Osteocyte (in vitro differentiated cells): ENCODE results near the gene RSPH1. TPM values are rescaled to one million over a fixed set of nuclear protein-coding genes. Genes with fewer than 3 reads are reported as not detected.

Experiments
- DNase-seq: peaks from one replicate; pipeline ENCODE4 v3.0.0; 2021; ENCODE audit warnings: mixed read lengths; ENCODE audit not compliant: unreplicated experiment; ENCODE audit errors: extremely low spot score
- H3K27ac Mint-ChIP-seq: one replicate; pipeline ENCODE4 v1.8.0; 2021; ENCODE audit warnings: mild to moderate bottlenecking, mixed read lengths; ENCODE audit not compliant: unreplicated experiment
- H3K27me3 Mint-ChIP-seq: one replicate; pipeline ENCODE4 v1.8.0; 2021; ENCODE audit warnings: mixed read lengths; ENCODE audit not compliant: unreplicated experiment
- H3K36me3 Mint-ChIP-seq: one replicate; pipeline ENCODE4 v1.8.0; 2021; ENCODE audit warnings: mixed read lengths; ENCODE audit not compliant: unreplicated experiment
- H3K4me1 Mint-ChIP-seq: one replicate; pipeline ENCODE4 v1.8.0; 2021; ENCODE audit warnings: mixed read lengths; ENCODE audit not compliant: unreplicated experiment
- H3K4me3 Mint-ChIP-seq: one replicate; pipeline ENCODE4 v1.8.0; 2021; ENCODE audit warnings: mild to moderate bottlenecking, moderate library complexity, mixed read lengths; ENCODE audit not compliant: unreplicated experiment
- H3K9me3 Mint-ChIP-seq: one replicate; pipeline ENCODE4 v1.8.0; 2021; ENCODE audit warnings: mixed read lengths; ENCODE audit not compliant: unreplicated experiment
- long read RNA-seq: library from polyadenylated mRNA; unstranded; transcript quantifications from one replicate; pipeline ENCODE4 v2.0.0, GENCODE V29; 2021
- total RNA-seq: library from RNA; stranded (reverse); gene quantifications from 2 replicates; pipeline ENCODE4 v1.2.1, GENCODE V29; 2021
- TF ChIP-seq, protein P1 (sequence below): fragments of 200-600 bp; sonication (generic); IDR thresholded peaks from 2 replicates; pipeline ENCODE4 v1.5.0; 2021; ENCODE audit warnings: antibody characterized with exemption, mild to moderate bottlenecking, moderate library complexity

Gene RSPH1
- 0.19 and 0.34 TPM in 2 replicates for total RNA-seq
- long read RNA-seq, result 0 reads

DNA sequence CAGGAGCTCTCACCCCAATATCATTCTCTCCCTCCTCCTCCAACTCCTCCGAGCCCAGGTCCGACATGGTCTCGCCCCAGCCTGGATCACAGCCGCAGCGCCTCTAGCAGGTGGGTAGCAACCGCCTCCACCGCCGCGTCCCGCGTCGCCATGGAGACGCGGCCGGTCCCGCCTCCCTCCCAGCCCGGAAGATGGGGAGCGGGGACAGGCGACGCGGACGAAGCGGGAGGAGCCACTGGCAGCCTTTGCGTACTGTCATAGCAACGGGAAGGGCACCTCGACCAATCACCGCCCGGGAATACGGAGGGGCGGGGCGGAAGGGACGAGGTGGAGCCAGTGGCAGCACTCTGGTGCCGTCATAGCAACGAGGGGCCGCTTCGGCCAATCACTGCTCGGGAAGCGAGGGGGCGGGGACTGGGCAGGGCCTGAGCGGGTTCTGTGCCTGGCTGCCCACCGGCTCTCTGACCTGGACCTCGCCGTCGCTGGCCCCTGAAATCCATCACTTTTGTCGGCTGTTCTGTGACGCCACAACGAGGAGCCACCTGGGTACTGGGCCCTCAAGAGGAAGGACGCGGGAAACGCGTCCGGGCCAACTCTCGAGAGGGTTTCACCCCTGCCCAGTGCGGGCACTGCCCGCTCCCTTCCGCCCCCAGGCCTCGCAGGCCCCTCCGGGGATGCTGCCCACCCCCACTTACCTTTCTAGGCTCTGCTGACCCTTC lies at the start of gene RSPH1:
Gene RSPH1, minus strand, starts transcription at position 105 of the 719 bp plus-strand sequence. Its CDS starts 38 bp downstream, at position 67.
- Mint-ChIP-seq H3K4me3 (peak within 1 kb of the TSS; percentile 95), H3K4me1 (peaks cover 13% of the 10 kb centered on the region), H3K27me3 (peaks cover 15% of the 10 kb centered on the region), H3K36me3 (no peaks in the 10 kb centered on the region), H3K27ac (peak within 1 kb of the TSS; percentile 87), H3K9me3 (no peaks in the 10 kb centered on the region)
- TF ChIP-seq, protein P1, sequence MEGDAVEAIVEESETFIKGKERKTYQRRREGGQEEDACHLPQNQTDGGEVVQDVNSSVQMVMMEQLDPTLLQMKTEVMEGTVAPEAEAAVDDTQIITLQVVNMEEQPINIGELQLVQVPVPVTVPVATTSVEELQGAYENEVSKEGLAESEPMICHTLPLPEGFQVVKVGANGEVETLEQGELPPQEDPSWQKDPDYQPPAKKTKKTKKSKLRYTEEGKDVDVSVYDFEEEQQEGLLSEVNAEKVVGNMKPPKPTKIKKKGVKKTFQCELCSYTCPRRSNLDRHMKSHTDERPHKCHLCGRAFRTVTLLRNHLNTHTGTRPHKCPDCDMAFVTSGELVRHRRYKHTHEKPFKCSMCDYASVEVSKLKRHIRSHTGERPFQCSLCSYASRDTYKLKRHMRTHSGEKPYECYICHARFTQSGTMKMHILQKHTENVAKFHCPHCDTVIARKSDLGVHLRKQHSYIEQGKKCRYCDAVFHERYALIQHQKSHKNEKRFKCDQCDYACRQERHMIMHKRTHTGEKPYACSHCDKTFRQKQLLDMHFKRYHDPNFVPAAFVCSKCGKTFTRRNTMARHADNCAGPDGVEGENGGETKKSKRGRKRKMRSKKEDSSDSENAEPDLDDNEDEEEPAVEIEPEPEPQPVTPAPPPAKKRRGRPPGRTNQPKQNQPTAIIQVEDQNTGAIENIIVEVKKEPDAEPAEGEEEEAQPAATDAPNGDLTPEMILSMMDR, result no peak
- DNase-seq, result peak; percentile 100

DNA sequence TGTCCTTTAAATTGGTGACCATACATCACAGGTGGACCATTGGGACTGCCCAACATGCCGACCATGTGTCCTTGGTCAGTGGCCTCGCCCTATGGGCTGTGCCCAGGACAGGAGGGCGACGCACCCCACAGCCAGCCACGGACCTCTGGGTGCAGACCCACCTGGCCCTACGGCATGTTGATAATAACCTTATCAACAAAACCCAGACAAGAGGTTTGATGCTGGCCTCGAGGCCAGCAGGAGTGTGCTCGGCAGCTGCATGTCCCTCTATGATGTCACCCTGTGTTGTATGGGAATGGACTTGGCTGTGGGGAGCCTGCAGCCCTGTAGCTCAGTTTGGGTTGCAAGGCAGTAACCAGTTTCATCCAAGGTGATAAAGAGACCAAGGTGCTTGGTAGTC lies 49.7 kb upstream of the RSPH1 start:
- no peaks in the 10 kb centered on the region for H3K9me3 Mint-ChIP-seq
- H3K36me3 Mint-ChIP-seq, result peaks cover 24% of the 10 kb centered on the region
- TF ChIP-seq, protein P1, result no peak
- no peak for DNase-seq
- no peaks in the 10 kb centered on the region for H3K27me3 Mint-ChIP-seq
- no peak overlapping the region for H3K27ac Mint-ChIP-seq
- no peak overlapping the region for H3K4me3 Mint-ChIP-seq
- H3K4me1 Mint-ChIP-seq, result peaks cover 7% of the 10 kb centered on the region

DNA sequence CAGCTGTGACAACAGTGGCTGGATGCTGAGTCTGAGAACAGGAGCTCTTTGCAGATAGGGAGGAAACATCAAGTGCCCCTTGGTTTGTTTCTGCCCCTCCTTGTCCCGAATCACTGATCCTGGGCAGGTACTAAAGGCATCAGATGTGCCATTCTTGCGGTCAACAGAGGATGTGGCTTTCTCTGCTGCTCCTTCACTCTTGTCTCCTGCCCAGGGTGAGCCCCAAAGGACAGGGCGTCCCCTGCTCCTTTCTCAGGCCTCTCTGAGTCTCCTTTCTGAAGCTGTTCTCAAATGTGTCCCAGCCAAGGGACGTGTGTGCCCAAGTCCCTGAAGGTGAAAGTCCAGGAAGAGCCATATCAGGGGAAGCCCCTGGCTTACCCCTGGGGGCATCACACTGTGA lies 49.3 kb upstream of the RSPH1 start:
- no peak overlapping the region for H3K4me3 Mint-ChIP-seq
- TF ChIP-seq, protein P1, result no peak
- DNase-seq, result no peak
- peaks cover 7% of the 10 kb centered on the region for H3K4me1 Mint-ChIP-seq
- H3K27ac Mint-ChIP-seq, result no peak overlapping the region
- no peaks in the 10 kb centered on the region for H3K9me3 Mint-ChIP-seq
- peaks cover 24% of the 10 kb centered on the region for H3K36me3 Mint-ChIP-seq
- no peaks in the 10 kb centered on the region for H3K27me3 Mint-ChIP-seq

DNA sequence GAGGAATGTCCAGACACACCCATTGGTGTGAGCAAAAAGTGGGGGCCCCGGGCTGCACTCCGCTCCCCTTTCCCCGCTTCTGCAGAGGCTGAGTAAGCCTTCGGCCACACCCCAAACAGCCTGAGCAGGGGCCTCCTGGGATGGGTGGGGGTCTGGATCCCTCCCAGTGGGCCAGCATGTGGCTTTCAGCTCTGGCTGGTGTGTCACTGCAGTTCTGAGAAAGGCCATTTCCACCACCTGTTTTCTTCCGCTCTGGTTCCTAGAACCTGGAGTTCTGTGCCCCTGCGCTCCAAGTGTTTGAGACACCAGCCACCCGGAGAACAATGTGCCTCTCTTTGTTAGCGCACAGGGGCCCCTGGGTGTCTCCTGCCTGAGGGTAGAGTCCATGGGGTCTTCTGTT lies 48.5 kb upstream of the RSPH1 start:
- Mint-ChIP-seq H3K36me3 (peaks cover 24% of the 10 kb centered on the region), H3K27ac (no peak overlapping the region), H3K9me3 (no peaks in the 10 kb centered on the region), H3K4me3 (no peak overlapping the region), H3K27me3 (no peaks in the 10 kb centered on the region), H3K4me1 (peaks cover 7% of the 10 kb centered on the region)
- TF ChIP-seq, protein P1, result no peak
- DNase-seq, result no peak

DNA sequence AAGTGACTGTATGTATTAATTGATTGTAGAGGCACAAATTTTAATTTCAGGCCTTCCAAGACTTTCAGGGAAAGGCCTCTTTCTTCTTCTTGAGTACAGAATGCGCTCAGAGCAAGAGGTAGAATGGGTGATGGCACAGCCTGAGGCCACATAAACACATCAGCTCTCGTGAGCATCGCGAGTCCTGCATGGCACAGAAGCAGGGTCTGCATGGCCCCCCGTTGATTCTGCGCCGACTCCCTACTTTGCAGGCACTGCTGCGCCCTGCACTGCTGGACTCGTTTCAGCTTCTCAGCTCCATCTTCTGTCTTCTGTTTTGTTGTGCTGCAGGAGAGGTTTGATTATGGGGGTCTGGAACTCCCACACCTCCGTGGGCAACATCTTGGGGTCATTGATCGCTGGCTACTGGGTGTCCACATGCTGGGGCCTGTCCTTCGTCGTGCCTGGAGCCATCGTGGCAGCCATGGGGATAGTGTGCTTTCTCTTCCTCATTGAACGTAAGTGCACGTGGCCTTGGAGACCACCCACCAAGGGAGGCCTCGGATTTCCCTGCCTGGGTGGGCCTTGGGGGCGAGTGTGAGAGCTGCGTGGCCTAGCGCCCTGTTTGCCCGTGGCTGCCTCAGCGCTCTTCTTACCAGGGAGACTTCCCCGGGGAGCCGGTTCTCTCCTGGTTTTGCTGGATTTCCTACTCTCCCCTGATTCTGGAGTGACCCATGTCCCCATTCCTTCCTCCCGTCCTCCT lies 47.3 kb upstream of the RSPH1 start:
- DNase-seq, result no peak
- Mint-ChIP-seq H3K36me3 (peaks cover 18% of the 10 kb centered on the region), H3K4me3 (no peak overlapping the region), H3K9me3 (no peaks in the 10 kb centered on the region), H3K27me3 (no peaks in the 10 kb centered on the region), H3K4me1 (peaks cover 7% of the 10 kb centered on the region), H3K27ac (no peak overlapping the region)
- TF ChIP-seq, protein P1, result no peak
